Fibroblast of lung (primary cell): Measurements from ENCODE around the gene SFTA2. TPM values are rescaled to one million over a fixed set of nuclear protein-coding genes. Genes with fewer than 3 reads are reported as not detected.

ENCODE experiments used
- DNase-seq, 2 donors: peaks; one replicate each; pipeline versions ENCODE4 v3.0.0 to v3.0.0-alpha.2; 2010; ENCODE audit warnings: low read depth in 2 of 2
- H2AFZ ChIP-seq: 2 replicates; pipeline ENCODE4 v1.5.1; 2012; ENCODE audit warnings: low read length, control low read depth, inconsistent platforms
- H3K27ac ChIP-seq: 2 replicates; pipeline ENCODE4 v1.5.1; 2011; ENCODE audit warnings: low read length, control low read depth; ENCODE audit not compliant: insufficient read depth
- H3K27me3 ChIP-seq: 2 replicates; pipeline ENCODE4 v1.5.1; 2011; ENCODE audit warnings: mild to moderate bottlenecking, low read length; ENCODE audit not compliant: control insufficient read depth, insufficient read depth
- H3K36me3 ChIP-seq: 2 replicates; pipeline ENCODE4 v1.5.1; 2011; ENCODE audit warnings: low read length; ENCODE audit not compliant: control insufficient read depth, insufficient read depth
- H3K4me1 ChIP-seq: 2 replicates; pipeline ENCODE4 v1.5.1; 2011; ENCODE audit warnings: low read length; ENCODE audit not compliant: control insufficient read depth, insufficient read depth; ENCODE audit errors: extremely low read depth
- H3K4me2 ChIP-seq: 2 replicates; pipeline ENCODE4 v1.5.1; 2011; ENCODE audit warnings: low read length, control low read depth; ENCODE audit not compliant: insufficient read depth; ENCODE audit errors: extremely low read depth
- H3K4me3 ChIP-seq, 4 experiments: fragments of 200-600 bp in 1 of 4; sonication (generic) in 1 of 4; replicated peaks in 1 of 4; 2 replicates each; pipeline ENCODE4 v1.5.1; 2011 to 2016; ENCODE audit warnings: low read length in 4 of 4, low read depth in 3 of 4, mild to moderate bottlenecking in 3 of 4, control low read depth in 2 of 4, inconsistent platforms in 1 of 4, mixed read lengths in 1 of 4; ENCODE audit not compliant: insufficient read depth in 1 of 4; ENCODE audit errors: control extremely low read depth in 1 of 4
- H3K79me2 ChIP-seq: 2 replicates; pipeline ENCODE4 v1.5.1; 2012; ENCODE audit warnings: mild to moderate bottlenecking, low read length, inconsistent platforms; ENCODE audit not compliant: control insufficient read depth, insufficient read depth
- H3K9ac ChIP-seq: 2 replicates; pipeline ENCODE4 v1.5.1; 2011; ENCODE audit warnings: mild to moderate bottlenecking, low read length, control low read depth; ENCODE audit not compliant: insufficient read depth
- H3K9me3 ChIP-seq: 2 replicates; pipeline ENCODE4 v1.5.1; 2012; ENCODE audit warnings: low read depth, low read length; ENCODE audit not compliant: control insufficient read depth, insufficient read depth
- H4K20me1 ChIP-seq: 2 replicates; pipeline ENCODE4 v1.5.1; 2011; ENCODE audit warnings: low read length; ENCODE audit not compliant: control insufficient read depth, insufficient read depth; ENCODE audit errors: extremely low read depth
- CTCF ChIP-seq, 2 donors: IDR thresholded peaks in 1 of 2; conservative IDR thresholded peaks in 1 of 2; 1 replicate in 1 of 2; 2 replicates in 1 of 2; pipeline ENCODE4 v1.5.1; 2011 to 2012; ENCODE audit warnings: low read length in 2 of 2, control low read depth in 1 of 2, inconsistent platforms in 1 of 2, low read depth in 1 of 2, mild to moderate bottlenecking in 1 of 2
- EZH2 ChIP-seq: IDR thresholded peaks from 2 replicates; pipeline ENCODE4 v1.5.1; 2012; ENCODE audit warnings: low read length, control low read depth, mild to moderate bottlenecking; ENCODE audit errors: missing control alignments
- polyA plus RNA-seq, 2 donors: library from polyadenylated mRNA; depleted of rRNA in 1 of 2; stranded (reverse) in 1 of 2; unstranded in 1 of 2; fragments of >200 nt; gene quantifications; 2 replicates each; pipeline ENCODE4 v1.2.1, GENCODE V29; 2011 to 2012; ENCODE audit warnings: missing spikeins in 1 of 2
- total RNA-seq: library from RNA; depleted of rRNA; stranded (reverse); fragments of >200 nt; gene quantifications from 2 replicates; pipeline ENCODE4 v1.2.1, GENCODE V29; 2014

SFTA2 gene
- total and polyA plus RNA-seq, 2 donors (not counting 1 experiment from before 2014, with no cell fraction given), result not detected

- Histone ChIP-seq H4K20me1 (no peaks in the 10 kb centered on the region), H3K4me1 (peaks cover 8% of the 10 kb centered on the region), H3K9me3 (no peaks in the 10 kb centered on the region), H3K36me3 (peaks cover 10% of the 10 kb centered on the region), H3K4me2 (no peak overlapping the region), H3K27me3 (no peaks in the 10 kb centered on the region), H3K9ac (no peak overlapping the region), H3K4me3 (no peak overlapping the region), H3K27ac (no peak overlapping the region), H2AFZ (no peak overlapping the region), H3K79me2 (no peaks in the 10 kb centered on the region)
- TF ChIP-seq CTCF (conservative IDR thresholded peaks at IDR 0.05 in 1 of 2, IDR thresholded peaks at IDR 0.05 in 1 of 2; ENCODE audit: low read depth in 1 of 2, low read length in 2 of 2) (peak; percentile 71 to 74), EZH2 (no peak)
- DNase-seq, result peak; percentile 53 to 78
These were observed 16.4 kb downstream of the SFTA2 start for GRCh38 chr6:30915591-30915946.

- no peaks in the 10 kb centered on the region for H4K20me1 ChIP-seq
- H3K4me3 ChIP-seq, result peak overlapping the region; percentile 43 to 68 (median 58)
- peak overlapping the region; percentile 5 for H3K9ac ChIP-seq
- H2AFZ ChIP-seq, result peak overlapping the region; percentile 11
- H3K27ac ChIP-seq, result peak overlapping the region; percentile 75
- TF ChIP-seq EZH2 (no peak), CTCF (conservative IDR thresholded peaks at IDR 0.05 in 1 of 2, IDR thresholded peaks at IDR 0.05 in 1 of 2; ENCODE audit: low read depth in 1 of 2, low read length in 2 of 2) (no peak)
- peak overlapping the region; percentile 91 for H3K4me2 ChIP-seq
- peaks cover 11% of the 10 kb centered on the region for H3K36me3 ChIP-seq
- H3K4me1 ChIP-seq, result peaks cover 8% of the 10 kb centered on the region
- H3K9me3 ChIP-seq, result no peaks in the 10 kb centered on the region
- H3K27me3 ChIP-seq, result no peaks in the 10 kb centered on the region
- H3K79me2 ChIP-seq, result no peaks in the 10 kb centered on the region
- DNase-seq, result no peak
These were observed 16.9 kb downstream of the SFTA2 start for GRCh38 chr6:30914854-30915590.

GRCh38 chr6:30914076-30914853 is 17.7 kb downstream of the SFTA2 start, which contains the start of gene VARS2:
Gene VARS2 (plus strand): TSS chr6:30914238. CDS start chr6:30914837, 599 bp downstream.
- Histone ChIP-seq H3K4me2 (peak within 1 kb of the TSS; percentile 91), H3K79me2 (no peaks in the 10 kb centered on the region), H3K9me3 (no peaks in the 10 kb centered on the region), H3K27me3 (no peaks in the 10 kb centered on the region), H3K36me3 (peaks cover 11% of the 10 kb centered on the region), H2AFZ (peak within 1 kb of the TSS; percentile 63), H3K4me3 (peak within 1 kb of the TSS; percentile 43 to 68 (median 58)), H3K4me1 (peaks cover 8% of the 10 kb centered on the region), H3K9ac (peak within 1 kb of the TSS; percentile 65), H3K27ac (peak within 1 kb of the TSS; percentile 75), H4K20me1 (no peaks in the 10 kb centered on the region)
- TF ChIP-seq EZH2, result no peak
- peak; percentile 21 to 40 for TF ChIP-seq CTCF (conservative IDR thresholded peaks at IDR 0.05 in 1 of 2, IDR thresholded peaks at IDR 0.05 in 1 of 2; ENCODE audit: low read depth in 1 of 2, low read length in 2 of 2)
- DNase-seq, result peak; percentile 83 to 92
